Mucosa of rectum (tissue), 2 donors: ENCODE results near the gene PACRG.

Experiments used
- H3K27ac ChIP-seq, 2 donors: one replicate each; pipeline ENCODE4 v1.7.0; 2013; ENCODE audit warnings: inconsistent platforms in 2 of 2, low read depth in 2 of 2, low read length in 2 of 2
- H3K27me3 ChIP-seq, 2 donors: one replicate each; pipeline ENCODE4 v1.7.0; 2013; ENCODE audit warnings: low read length in 2 of 2; ENCODE audit not compliant: control insufficient read depth in 2 of 2, insufficient read depth in 2 of 2
- H3K36me3 ChIP-seq, 2 donors: one replicate each; pipeline ENCODE4 v1.7.0; 2013; ENCODE audit warnings: low read length in 2 of 2; ENCODE audit not compliant: control insufficient read depth in 2 of 2, insufficient read depth in 2 of 2
- H3K4me1 ChIP-seq, 2 donors: one replicate each; pipeline ENCODE4 v1.7.0; 2013; ENCODE audit warnings: low read length in 2 of 2, mild to moderate bottlenecking in 1 of 2; ENCODE audit not compliant: control insufficient read depth in 2 of 2, insufficient read depth in 2 of 2
- H3K4me3 ChIP-seq, 2 donors: one replicate each; pipeline ENCODE4 v1.7.0; 2013; ENCODE audit warnings: low read length in 2 of 2
- H3K9ac ChIP-seq, 2 donors: one replicate each; pipeline ENCODE4 v1.7.0; 2013; ENCODE audit warnings: low read length in 2 of 2, low read depth in 1 of 2, mild to moderate bottlenecking in 1 of 2
- H3K9me3 ChIP-seq, 2 donors: one replicate each; pipeline ENCODE4 v1.7.0; 2013; ENCODE audit warnings: low read length in 2 of 2; ENCODE audit not compliant: control insufficient read depth in 2 of 2
- donor health status: healthy.
- donor health status: Normal muscosa, but diverticular disease.

PACRG gene

GRCh38 chr6:163191704-163192537 lies 464.1 kb downstream of the PACRG start:
- Histone ChIP-seq H3K27ac (no peak overlapping the region), H3K36me3 (no peaks in the 10 kb centered on the region), H3K27me3 (no peaks in the 10 kb centered on the region), H3K9ac (no peak overlapping the region), H3K9me3 (no peaks in the 10 kb centered on the region), H3K4me1 (no peaks in the 10 kb centered on the region), H3K4me3 (no peak overlapping the region)

- H3K9me3 ChIP-seq = no peaks in the 10 kb centered on the region
- H3K4me3 ChIP-seq = no peak overlapping the region
- no peaks in the 10 kb centered on the region for H3K36me3 ChIP-seq
- no peak overlapping the region for H3K27ac ChIP-seq
- H3K4me1 ChIP-seq = no peaks in the 10 kb centered on the region
- no peaks in the 10 kb centered on the region for H3K27me3 ChIP-seq
- H3K9ac ChIP-seq = no peak overlapping the region
Observed at GRCh38 chr6:163192591-163192990, 464.8 kb downstream of the PACRG start.

GRCh38 chr6:163193326-163193725 lies 465.6 kb downstream of the PACRG start:
- no peaks in the 10 kb centered on the region for H3K27me3 ChIP-seq
- H3K4me3 ChIP-seq = no peak overlapping the region
- no peak overlapping the region for H3K9ac ChIP-seq
- no peak overlapping the region for H3K27ac ChIP-seq
- no peaks in the 10 kb centered on the region for H3K9me3 ChIP-seq
- H3K4me1 ChIP-seq = no peaks in the 10 kb centered on the region
- H3K36me3 ChIP-seq = no peaks in the 10 kb centered on the region

GRCh38 chr6:163195721-163196691 lies 468.2 kb downstream of the PACRG start:
- Histone ChIP-seq H3K4me1 (no peaks in the 10 kb centered on the region), H3K36me3 (no peaks in the 10 kb centered on the region), H3K9me3 (peaks cover 0 to 4% of the 10 kb centered on the region in 2 donors), H3K27me3 (no peaks in the 10 kb centered on the region), H3K4me3 (no peak overlapping the region), H3K9ac (no peak overlapping the region), H3K27ac (no peak overlapping the region)

GRCh38 chr6:163197839-163198238 lies 470.1 kb downstream of the PACRG start:
- no peaks in the 10 kb centered on the region for H3K36me3 ChIP-seq
- H3K9me3 ChIP-seq = peaks cover 0 to 4% of the 10 kb centered on the region in 2 donors
- no peak overlapping the region for H3K4me3 ChIP-seq
- H3K4me1 ChIP-seq = no peaks in the 10 kb centered on the region
- no peaks in the 10 kb centered on the region for H3K27me3 ChIP-seq
- no peak overlapping the region for H3K27ac ChIP-seq
- no peak overlapping the region for H3K9ac ChIP-seq

GRCh38 chr6:163198396-163198795 lies 470.6 kb downstream of the PACRG start:
- Histone ChIP-seq H3K36me3 (no peaks in the 10 kb centered on the region), H3K4me1 (no peaks in the 10 kb centered on the region), H3K4me3 (no peak overlapping the region), H3K27ac (no peak overlapping the region), H3K9ac (no peak overlapping the region), H3K27me3 (no peaks in the 10 kb centered on the region), H3K9me3 (peaks cover 0 to 4% of the 10 kb centered on the region in 2 donors)

GRCh38 chr6:163199371-163199770 lies 471.6 kb downstream of the PACRG start:
- H3K9me3 ChIP-seq = peaks cover 0 to 4% of the 10 kb centered on the region in 2 donors
- no peak overlapping the region for H3K27ac ChIP-seq
- H3K27me3 ChIP-seq = no peaks in the 10 kb centered on the region
- H3K4me1 ChIP-seq = no peaks in the 10 kb centered on the region
- H3K4me3 ChIP-seq = no peak overlapping the region
- no peaks in the 10 kb centered on the region for H3K36me3 ChIP-seq
- no peak overlapping the region for H3K9ac ChIP-seq

GRCh38 chr6:163200289-163200688 lies 472.5 kb downstream of the PACRG start:
- Histone ChIP-seq H3K27me3 (no peaks in the 10 kb centered on the region), H3K9ac (no peak overlapping the region), H3K27ac (no peak overlapping the region), H3K9me3 (peaks cover 0 to 4% of the 10 kb centered on the region in 2 donors), H3K36me3 (no peaks in the 10 kb centered on the region), H3K4me1 (no peaks in the 10 kb centered on the region), H3K4me3 (no peak overlapping the region)

- Histone ChIP-seq H3K4me3 (no peak overlapping the region), H3K4me1 (no peaks in the 10 kb centered on the region), H3K27me3 (no peaks in the 10 kb centered on the region), H3K36me3 (no peaks in the 10 kb centered on the region), H3K27ac (no peak overlapping the region), H3K9ac (no peak overlapping the region), H3K9me3 (peaks cover 0 to 4% of the 10 kb centered on the region in 2 donors)
Observed at GRCh38 chr6:163200694-163201093, 472.9 kb downstream of the PACRG start.

- Histone ChIP-seq H3K27me3 (no peaks in the 10 kb centered on the region), H3K36me3 (no peaks in the 10 kb centered on the region), H3K9ac (no peak overlapping the region), H3K4me1 (no peaks in the 10 kb centered on the region), H3K4me3 (no peak overlapping the region), H3K27ac (no peak overlapping the region), H3K9me3 (peaks cover 0 to 4% of the 10 kb centered on the region in 2 donors)
Observed at GRCh38 chr6:163201855-163202254, 474.1 kb downstream of the PACRG start.
